Suprapubic skin (tissue), 4 donors: ENCODE data around the gene JPH3. TPM values are rescaled to one million over a fixed set of nuclear protein-coding genes. Genes with fewer than 3 reads are reported as not detected.

ENCODE experiments used
- DNase-seq, 2 donors: peaks; one replicate each; pipeline ENCODE4 v3.0.0-alpha.2; 2019; ENCODE audit warnings: low spot score in 2 of 2
- H3K27ac ChIP-seq: fragments of 200-600 bp; sonication (generic); one replicate; pipeline ENCODE4 v1.5.1; 2019
- H3K27me3 ChIP-seq: fragments of 200-600 bp; sonication (generic); one replicate; pipeline ENCODE4 v1.5.1; 2019
- H3K36me3 ChIP-seq: fragments of 200-600 bp; sonication (generic); one replicate; pipeline ENCODE4 v1.5.1; 2019
- H3K4me1 ChIP-seq: fragments of 200-600 bp; sonication (generic); one replicate; pipeline ENCODE4 v1.5.1; 2019
- H3K4me3 ChIP-seq: fragments of 200-600 bp; sonication (generic); one replicate; pipeline ENCODE4 v1.5.1; 2019; ENCODE audit warnings: mild to moderate bottlenecking
- H3K9me3 ChIP-seq: fragments of 200-600 bp; sonication (generic); one replicate; pipeline ENCODE4 v1.5.1; 2019
- CTCF ChIP-seq, 2 donors: fragments of 200-600 bp in 1 of 2; fragments of 450-650 bp in 1 of 2; sonication (generic) in 1 of 2; IDR thresholded peaks; one replicate each; pipeline ENCODE4 v1.5.1; 2016 to 2019; ENCODE audit warnings: antibody characterized with exemption in 2 of 2, mild to moderate bottlenecking in 1 of 2, moderate library complexity in 1 of 2
- EP300 ChIP-seq: sonication (generic); formaldehyde crosslinking; IDR thresholded peaks from one replicate; pipeline ENCODE4 v1.6.1; 2017; ENCODE audit warnings: antibody characterized with exemption
- POLR2A ChIP-seq, 2 donors: fragments of 450-650 bp; IDR thresholded peaks; one replicate each; pipeline ENCODE4 v1.6.1; 2017; ENCODE audit warnings: antibody characterized with exemption in 2 of 2, mild to moderate bottlenecking in 2 of 2, moderate library complexity in 2 of 2
- POLR2AphosphoS5 ChIP-seq, 3 donors: sonication (generic); formaldehyde crosslinking; IDR thresholded peaks; one replicate each; pipeline ENCODE4 v1.6.1; 2017; ENCODE audit warnings: antibody characterized with exemption in 3 of 3
- WGBS: methylation state at CpG from one replicate; pipeline ENCODE4 v1.1.5; 2018; 5-methylcytosine and 5-hydroxymethylcytosine counted together
- total RNA-seq, 4 donors: library from RNA; depleted of rRNA; stranded (reverse); fragments of >200 nt; gene quantifications; one replicate each; pipeline ENCODE4 v1.1.0, GENCODE V29; 2016

The JPH3 gene
- total RNA-seq, 4 donors from 2014 or later, result not detected

DNA sequence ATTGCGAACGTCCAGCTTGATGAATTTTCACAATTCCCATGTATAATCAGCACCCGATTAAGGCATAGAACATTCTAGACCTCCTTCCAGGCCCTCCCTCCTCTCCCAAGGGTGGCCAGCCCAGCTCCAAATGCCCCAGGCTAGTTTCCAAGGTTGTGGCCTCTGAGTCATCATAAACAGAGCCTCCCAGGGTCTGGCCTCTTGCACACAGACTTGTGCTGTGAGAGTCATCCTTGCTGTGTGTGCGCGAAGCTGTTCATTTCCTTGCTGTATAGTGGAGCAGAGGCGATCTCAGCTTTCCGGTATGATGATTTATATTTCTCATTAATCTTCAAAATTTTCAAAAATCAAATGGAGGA lies 20.5 kb upstream of the JPH3 start:
- no peaks in the 10 kb centered on the region for H3K9me3 ChIP-seq

DNA sequence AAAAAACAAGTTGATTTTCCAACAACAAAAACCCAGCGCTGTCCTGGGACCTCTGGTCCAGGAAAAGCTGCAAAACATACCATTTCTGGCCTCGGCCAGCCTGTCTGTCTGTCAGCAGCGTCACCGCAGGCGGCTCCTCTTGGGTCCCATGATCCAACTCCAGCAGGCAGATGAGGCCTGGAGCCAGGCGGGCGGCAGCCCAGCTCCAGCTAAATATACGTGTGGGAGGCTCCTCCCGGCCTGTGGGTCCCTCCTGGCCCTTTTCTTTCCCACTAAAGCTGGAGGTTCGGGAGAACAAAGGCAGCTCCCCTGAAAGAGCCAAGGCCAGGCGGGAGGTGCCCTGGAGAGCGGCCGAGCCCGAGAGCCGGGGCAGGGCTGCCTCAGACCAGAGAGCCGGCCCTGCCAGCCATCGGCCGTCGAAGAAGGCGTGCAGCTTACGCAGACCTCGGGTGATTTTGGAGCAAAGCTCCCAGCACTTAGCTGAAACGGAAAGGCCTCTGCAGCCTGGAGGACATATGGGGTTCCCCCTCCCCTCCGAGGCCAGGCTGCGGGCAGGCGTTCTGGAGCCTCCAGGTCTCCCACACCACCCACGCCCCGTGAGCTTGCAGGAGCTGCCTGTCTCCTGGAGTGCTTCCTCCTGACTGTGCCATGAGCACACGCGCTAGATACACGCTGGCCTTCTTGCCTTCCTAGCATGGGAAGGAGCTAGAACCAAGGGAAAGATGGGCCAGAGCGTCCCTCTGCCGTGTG lies 19.9 kb upstream of the JPH3 start:
- Histone ChIP-seq H3K27ac (peak overlapping the region; percentile 86), H3K9me3 (no peaks in the 10 kb centered on the region), H3K4me1 (peaks cover 20% of the 10 kb centered on the region), H3K4me3 (peak overlapping the region; percentile 13), H3K27me3 (peaks cover 46% of the 10 kb centered on the region), H3K36me3 (no peaks in the 10 kb centered on the region)
- DNase-seq, result peak in 1 of 2 donors; percentile 82
- 29% methylated on average over 15 of the region's 33 CpGs for WGBS
- no peak for TF ChIP-seq CTCF (IDR thresholded peaks at IDR 0.05)
- TF ChIP-seq EP300, result no peak
- TF ChIP-seq POLR2A (IDR thresholded peaks at IDR 0.05), result no peak
- no peak for TF ChIP-seq POLR2AphosphoS5 (IDR thresholded peaks at IDR 0.05)

More for the DNA sequence above, 20.5 kb upstream of the JPH3 start:
- H3K27me3 ChIP-seq, result peaks cover 42% of the 10 kb centered on the region
- H3K27ac ChIP-seq, result peak overlapping the region; percentile 86
- DNase-seq, result peak in 1 of 2 donors; percentile 87
- WGBS, result 34% methylated on average over 7 of the region's 7 CpGs
- no peak for TF ChIP-seq POLR2A (IDR thresholded peaks at IDR 0.05)
- peak in 1 of 3 donors; percentile 26 for TF ChIP-seq POLR2AphosphoS5 (IDR thresholded peaks at IDR 0.05)
- H3K4me3 ChIP-seq, result peak overlapping the region; percentile 13
- H3K36me3 ChIP-seq, result no peaks in the 10 kb centered on the region
- peaks cover 20% of the 10 kb centered on the region for H3K4me1 ChIP-seq

DNA sequence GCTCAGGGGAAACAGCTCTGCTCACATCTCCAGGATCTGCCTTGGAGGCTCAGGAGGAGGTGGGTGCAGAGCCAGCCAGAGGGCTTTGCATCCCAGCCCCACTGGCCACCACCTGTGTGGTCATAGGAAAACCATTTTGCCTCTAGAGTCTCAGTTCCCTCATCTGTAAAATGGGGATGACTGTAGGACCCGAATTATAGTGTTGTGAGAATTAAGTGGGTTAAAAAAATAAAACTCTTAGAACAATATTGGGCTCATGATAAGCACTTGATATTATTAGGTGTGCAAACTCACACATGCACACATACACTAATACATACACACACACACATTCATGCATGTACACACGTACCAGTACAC lies 19.4 kb upstream of the JPH3 start:
- Histone ChIP-seq H3K4me3 (peak overlapping the region; percentile 13), H3K36me3 (no peaks in the 10 kb centered on the region), H3K27me3 (peaks cover 52% of the 10 kb centered on the region), H3K4me1 (peaks cover 20% of the 10 kb centered on the region), H3K27ac (peak overlapping the region; percentile 86), H3K9me3 (no peaks in the 10 kb centered on the region)
- TF ChIP-seq POLR2AphosphoS5 (IDR thresholded peaks at IDR 0.05) (no peak), CTCF (IDR thresholded peaks at IDR 0.05) (no peak), POLR2A (IDR thresholded peaks at IDR 0.05) (no peak), EP300 (no peak)
- DNase-seq, result no peak
- 77% methylated on average over 2 of the region's 2 CpGs for WGBS

DNA sequence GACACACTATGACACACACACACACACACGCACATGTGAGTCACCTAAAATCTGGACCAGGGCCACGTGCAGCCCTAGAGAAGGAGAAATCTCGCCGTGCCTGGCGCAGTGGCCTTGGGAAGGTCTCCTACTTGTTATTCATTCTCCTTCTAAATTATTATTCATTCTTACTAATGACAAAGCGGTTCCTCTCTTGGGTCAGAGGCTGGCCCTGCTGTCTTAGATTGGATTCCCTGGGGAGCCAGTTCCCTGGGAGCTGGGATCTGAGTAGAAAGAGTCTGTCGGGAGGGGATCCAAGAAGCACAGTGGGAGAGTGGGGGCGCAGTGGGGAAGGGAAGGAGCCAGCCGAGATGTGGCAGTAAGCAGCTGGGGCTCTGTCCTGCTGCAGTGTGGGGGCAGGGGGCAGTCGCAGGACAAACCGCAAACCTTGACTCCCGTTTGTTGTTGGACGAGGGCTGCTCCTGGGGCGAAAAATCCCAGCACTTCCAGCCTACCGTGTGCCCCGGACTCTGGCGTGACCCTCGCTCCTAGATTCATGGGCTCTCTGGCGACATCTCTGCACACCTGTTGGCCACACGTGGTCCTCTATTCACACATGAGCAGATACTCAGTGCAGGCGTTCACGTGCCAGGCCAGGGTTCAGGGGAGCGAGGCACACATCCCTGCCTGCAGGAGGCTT lies 18.7 kb upstream of the JPH3 start:
- Histone ChIP-seq H3K27me3 (peaks cover 56% of the 10 kb centered on the region), H3K27ac (no peak overlapping the region), H3K4me3 (no peak overlapping the region), H3K4me1 (peaks cover 20% of the 10 kb centered on the region), H3K36me3 (no peaks in the 10 kb centered on the region), H3K9me3 (no peaks in the 10 kb centered on the region)
- WGBS, result 67% methylated on average over 23 of the region's 23 CpGs
- DNase-seq, result no peak
- TF ChIP-seq POLR2A (IDR thresholded peaks at IDR 0.05), result no peak
- TF ChIP-seq POLR2AphosphoS5 (IDR thresholded peaks at IDR 0.05), result no peak
- TF ChIP-seq EP300, result no peak
- TF ChIP-seq CTCF (IDR thresholded peaks at IDR 0.05), result no peak

DNA sequence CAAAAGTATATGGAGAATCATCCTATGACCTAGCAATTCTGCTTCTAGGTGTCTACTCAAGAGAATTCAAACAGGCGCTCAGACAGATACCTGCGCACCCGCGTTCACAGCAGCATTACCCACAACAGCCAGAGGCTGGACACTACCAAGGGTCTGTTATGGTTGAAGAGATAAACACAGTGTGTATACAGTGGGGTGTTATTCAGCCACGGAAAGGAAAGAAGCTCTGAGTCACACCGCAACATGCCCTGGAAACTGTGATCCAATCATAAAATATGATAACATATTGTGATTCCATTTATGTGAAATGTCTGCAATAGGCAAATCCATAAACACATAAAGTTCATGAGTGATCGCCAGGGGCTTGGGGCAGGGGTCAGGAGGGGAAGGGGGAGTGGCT lies 18.0 kb upstream of the JPH3 start:
- WGBS, result 86% methylated on average over 7 of the region's 7 CpGs
- Histone ChIP-seq H3K36me3 (no peaks in the 10 kb centered on the region), H3K9me3 (no peaks in the 10 kb centered on the region), H3K27me3 (peaks cover 62% of the 10 kb centered on the region), H3K27ac (no peak overlapping the region), H3K4me1 (peaks cover 20% of the 10 kb centered on the region), H3K4me3 (no peak overlapping the region)
- DNase-seq, result no peak
- TF ChIP-seq EP300 (no peak), POLR2AphosphoS5 (IDR thresholded peaks at IDR 0.05) (no peak), CTCF (IDR thresholded peaks at IDR 0.05) (no peak), POLR2A (IDR thresholded peaks at IDR 0.05) (no peak)
